NCI-H1694 treated with DMSO at 0.1 percent for 48 hours (cell line): ENCODE data around the gene SLITRK2.

Experiments
- DNase-seq: peaks from one replicate; lab custom pipeline; 2025; lab: John Stamatoyannopoulos, UW

Gene SLITRK2

GRCh38 chrX:145817331-145818185, at the start of gene SLITRK2:
Gene SLITRK2, plus strand, starts transcription at chrX:145817829. Its CDS starts 4,597 bp downstream, at chrX:145822426.
- DNase-seq, result no peak

- DNase-seq, result no peak
Observed at GRCh38 chrX:145773006-145773405, 44.6 kb upstream of the SLITRK2 start.

- DNase-seq, result no peak
Observed at GRCh38 chrX:145792281-145792680, 25.3 kb upstream of the SLITRK2 start.

- DNase-seq, result no peak
Observed at GRCh38 chrX:145803508-145803907, 14.1 kb upstream of the SLITRK2 start.

- no peak for DNase-seq
Observed at GRCh38 chrX:145813081-145813480, 4.5 kb upstream of the SLITRK2 start.

- no peak for DNase-seq
Observed at GRCh38 chrX:145816601-145817315, 871 bp upstream of the SLITRK2 start.

- no peak for DNase-seq
Observed at GRCh38 chrX:145818186-145819113, 821 bp downstream of the SLITRK2 start.

GRCh38 chrX:145820825-145821224, 3.2 kb downstream of the SLITRK2 start:
- no peak for DNase-seq

GRCh38 chrX:145821291-145821897, 3.8 kb downstream of the SLITRK2 start:
- no peak for DNase-seq

- no peak for DNase-seq
Observed at GRCh38 chrX:145821898-145822571, 4.4 kb downstream of the SLITRK2 start.

- no peak for DNase-seq
Observed at GRCh38 chrX:145823132-145823531, 5.5 kb downstream of the SLITRK2 start.

GRCh38 chrX:145825896-145826295, 8.3 kb downstream of the SLITRK2 start:
- no peak for DNase-seq

- no peak for DNase-seq
Observed at GRCh38 chrX:145826466-145826865, 8.8 kb downstream of the SLITRK2 start.

GRCh38 chrX:145832796-145833195, 15.2 kb downstream of the SLITRK2 start:
- no peak for DNase-seq

GRCh38 chrX:145840531-145840930, 22.9 kb downstream of the SLITRK2 start:
- DNase-seq, result no peak

GRCh38 chrX:145843146-145843904, 25.7 kb downstream of the SLITRK2 start:
- no peak for DNase-seq

GRCh38 chrX:145844886-145845285, 27.3 kb downstream of the SLITRK2 start:
- no peak for DNase-seq

- DNase-seq, result no peak
Observed at GRCh38 chrX:145848448-145848847, 30.8 kb downstream of the SLITRK2 start.

GRCh38 chrX:145848857-145849256, 31.2 kb downstream of the SLITRK2 start:
- no peak for DNase-seq

- no peak for DNase-seq
Observed at GRCh38 chrX:145853181-145853580, 35.6 kb downstream of the SLITRK2 start.
